PC-9 (cell line): ENCODE measurements around the gene TASOR2. TPM values are rescaled to one million over a fixed set of nuclear protein-coding genes. Genes with fewer than 3 reads are reported as not detected.
A peak's percentile ranks its signal among the peaks of the same experiment; 100 is the strongest.

Source experiments
- BruUV-seq: library from RNA; stranded (reverse); fragments of 400-500 nt; replicated peaks from 2 replicates; lab custom pipeline; 2021; lab: Mats Ljungman, UMichigan
- CTCF ChIA-PET: fragments of 300-600 bp; sonication (Branson Sonifier 250); formaldehyde crosslinking; loops from one replicate; lab custom pipeline; 2022; ENCODE audit warnings: antibody characterized with exemption; lab: Charles Lee
- POLR2A ChIA-PET: fragments of 300-600 bp; sonication (Branson Sonifier 250); formaldehyde crosslinking; loops from one replicate; lab custom pipeline; 2022; ENCODE audit warnings: antibody characterized with exemption; ENCODE audit not compliant: unreplicated experiment; lab: Charles Lee
- DNase-seq, 2 experiments: peaks; one replicate each; pipeline versions ENCODE4 v3.0.0 to v3.0.0-alpha.2; 2015 to 2022; ENCODE audit warnings: mixed read lengths in 1 of 2
- H2AFZ ChIP-seq: fragments of 200-600 bp; sonication (generic); 2 replicates; pipeline ENCODE4 v1.8.1; 2017; ENCODE audit warnings: antibody characterized with exemption
- H3F3A ChIP-seq: fragments of 200-600 bp; sonication (generic); 2 replicates; pipeline ENCODE4 v1.8.1; 2017; ENCODE audit warnings: antibody characterized with exemption, mild to moderate bottlenecking, low read depth; ENCODE audit not compliant: insufficient read depth
- H3K27ac ChIP-seq: fragments of 200-600 bp; sonication (generic); 2 replicates; pipeline ENCODE4 v1.6.1; 2016; ENCODE audit warnings: mixed run types
- H3K27me3 ChIP-seq: fragments of 200-600 bp; sonication (generic); 2 replicates; pipeline ENCODE4 v1.6.1; 2016; ENCODE audit warnings: low read depth, mixed run types; ENCODE audit not compliant: insufficient read depth
- H3K36me3 ChIP-seq: fragments of 200-600 bp; sonication (generic); 2 replicates; pipeline ENCODE4 v1.6.1; 2016; ENCODE audit warnings: low read depth, mixed run types
- H3K4me1 ChIP-seq: fragments of 200-600 bp; sonication (generic); replicated peaks from 2 replicates; pipeline ENCODE4 v1.6.1; 2016; ENCODE audit warnings: mixed run types; ENCODE audit not compliant: insufficient read depth
- H3K4me2 ChIP-seq: fragments of 200-600 bp; sonication (generic); 2 replicates; pipeline ENCODE4 v1.6.1; 2017; ENCODE audit warnings: mixed run types
- H3K4me3 ChIP-seq: fragments of 200-600 bp; sonication (generic); 2 replicates; pipeline ENCODE4 v1.6.1; 2016; ENCODE audit warnings: mixed run types
- H3K79me2 ChIP-seq: fragments of 200-600 bp; sonication (generic); 2 replicates; pipeline ENCODE4 v1.6.1; 2017; ENCODE audit warnings: low read depth, mixed run types
- H3K9me2 ChIP-seq: fragments of 200-600 bp; sonication (generic); 2 replicates; pipeline ENCODE4 v1.8.1; 2017; ENCODE audit warnings: mild to moderate bottlenecking; ENCODE audit not compliant: insufficient read depth
- H3K9me3 ChIP-seq: fragments of 200-600 bp; sonication (generic); 2 replicates; pipeline ENCODE4 v1.8.1; 2016; ENCODE audit warnings: low read depth; ENCODE audit not compliant: insufficient read depth
- H4K20me1 ChIP-seq: fragments of 200-600 bp; sonication (generic); 2 replicates; pipeline ENCODE4 v1.8.1; 2017; ENCODE audit not compliant: insufficient read depth
- EZH2 ChIP-seq: fragments of 200-600 bp; sonication (generic); IDR thresholded peaks from 2 replicates; pipeline ENCODE4 v1.8.0; 2017; ENCODE audit warnings: antibody characterized with exemption, low read depth
- intact Hi-C: fragments of 100-400 bp; cut with micrococcal nuclease; formaldehyde crosslinking; loops from one replicate; pipeline ENCODE4 v1.10.0; 2022; ENCODE audit not compliant: unreplicated experiment
- total RNA-seq: library from RNA; stranded (reverse); gene quantifications from 2 replicates; pipeline ENCODE4 v1.2.3, GENCODE V29; 2021
- TF ChIP-seq, protein P1 (sequence below): fragments of 200-600 bp; sonication (generic); conservative IDR thresholded peaks from 2 replicates; pipeline ENCODE4 v1.6.1; 2017; ENCODE audit warnings: mixed run types, antibody characterized with exemption, mild to moderate bottlenecking, moderate library complexity

Gene TASOR2
- total RNA-seq, 1 experiment from 2014 or later, result 60.7 TPM

DNA sequence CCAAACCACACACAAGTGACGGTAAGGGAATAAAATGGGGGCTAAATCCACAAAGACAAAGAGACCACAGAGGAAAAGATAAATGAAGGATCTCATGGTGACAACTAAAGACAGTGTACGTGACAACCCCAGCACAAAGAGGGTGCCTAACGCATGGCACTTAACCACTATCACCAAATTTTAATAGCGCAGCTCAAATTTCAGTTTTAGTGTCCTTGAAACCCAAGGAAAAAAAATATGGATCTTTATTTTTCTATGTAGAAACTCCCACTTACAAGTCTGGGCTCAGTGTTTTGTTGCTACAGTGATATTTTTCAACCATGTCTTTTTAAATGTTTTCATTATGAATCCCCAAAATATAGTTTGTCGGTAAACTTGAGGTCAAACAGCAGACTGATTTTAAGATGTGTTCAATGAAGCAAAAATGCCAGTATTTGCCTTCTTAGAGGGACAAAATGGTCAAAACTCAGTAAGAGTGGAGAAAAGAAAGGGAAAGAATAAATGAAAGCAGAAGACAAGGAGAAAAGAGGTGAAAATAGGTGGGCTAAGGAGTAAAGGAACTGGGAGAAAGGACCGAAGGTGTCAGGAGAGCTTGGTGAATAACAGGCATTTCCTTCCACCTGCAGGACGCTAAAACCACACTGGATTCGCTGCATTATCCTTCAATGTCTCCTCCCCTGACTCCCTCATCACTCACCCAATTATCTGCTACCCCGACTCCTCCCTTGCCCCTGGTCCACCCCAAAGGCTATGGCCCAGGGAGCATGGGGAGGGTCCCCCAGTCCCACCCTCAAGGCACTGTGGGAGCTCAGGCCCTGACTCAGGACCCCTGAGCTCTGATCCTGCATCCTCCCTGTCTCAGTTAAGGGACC is 21.7 kb upstream of the TASOR2 start:
- H3K4me1 ChIP-seq, result peaks cover 39% of the 10 kb centered on the region
- no peaks in the 10 kb centered on the region for H3K36me3 ChIP-seq
- no TSS peak for BruUV-seq
- no peak for DNase-seq
- no peak overlapping the region for H3K27ac ChIP-seq
- POLR2A ChIA-PET, result no interaction called here
- H2AFZ ChIP-seq, result no peak overlapping the region
- H3F3A ChIP-seq, result peaks cover 16% of the 10 kb centered on the region; the same call in 1 of the 2 replicates
- H3K79me2 ChIP-seq, result peaks cover 53% of the 10 kb centered on the region
- CTCF ChIA-PET, result no interaction called here
- no peaks in the 10 kb centered on the region for H4K20me1 ChIP-seq
- intact Hi-C loops, result no loop called here
- no peak overlapping the region for H3K4me3 ChIP-seq
- H3K4me2 ChIP-seq, result no peak overlapping the region
- no peaks in the 10 kb centered on the region for H3K9me3 ChIP-seq
- H3K27me3 ChIP-seq, result no peaks in the 10 kb centered on the region
- TF ChIP-seq, protein P1, sequence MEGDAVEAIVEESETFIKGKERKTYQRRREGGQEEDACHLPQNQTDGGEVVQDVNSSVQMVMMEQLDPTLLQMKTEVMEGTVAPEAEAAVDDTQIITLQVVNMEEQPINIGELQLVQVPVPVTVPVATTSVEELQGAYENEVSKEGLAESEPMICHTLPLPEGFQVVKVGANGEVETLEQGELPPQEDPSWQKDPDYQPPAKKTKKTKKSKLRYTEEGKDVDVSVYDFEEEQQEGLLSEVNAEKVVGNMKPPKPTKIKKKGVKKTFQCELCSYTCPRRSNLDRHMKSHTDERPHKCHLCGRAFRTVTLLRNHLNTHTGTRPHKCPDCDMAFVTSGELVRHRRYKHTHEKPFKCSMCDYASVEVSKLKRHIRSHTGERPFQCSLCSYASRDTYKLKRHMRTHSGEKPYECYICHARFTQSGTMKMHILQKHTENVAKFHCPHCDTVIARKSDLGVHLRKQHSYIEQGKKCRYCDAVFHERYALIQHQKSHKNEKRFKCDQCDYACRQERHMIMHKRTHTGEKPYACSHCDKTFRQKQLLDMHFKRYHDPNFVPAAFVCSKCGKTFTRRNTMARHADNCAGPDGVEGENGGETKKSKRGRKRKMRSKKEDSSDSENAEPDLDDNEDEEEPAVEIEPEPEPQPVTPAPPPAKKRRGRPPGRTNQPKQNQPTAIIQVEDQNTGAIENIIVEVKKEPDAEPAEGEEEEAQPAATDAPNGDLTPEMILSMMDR, result no peak
- TF ChIP-seq EZH2, result no peak
- no peaks in the 10 kb centered on the region for H3K9me2 ChIP-seq

DNA sequence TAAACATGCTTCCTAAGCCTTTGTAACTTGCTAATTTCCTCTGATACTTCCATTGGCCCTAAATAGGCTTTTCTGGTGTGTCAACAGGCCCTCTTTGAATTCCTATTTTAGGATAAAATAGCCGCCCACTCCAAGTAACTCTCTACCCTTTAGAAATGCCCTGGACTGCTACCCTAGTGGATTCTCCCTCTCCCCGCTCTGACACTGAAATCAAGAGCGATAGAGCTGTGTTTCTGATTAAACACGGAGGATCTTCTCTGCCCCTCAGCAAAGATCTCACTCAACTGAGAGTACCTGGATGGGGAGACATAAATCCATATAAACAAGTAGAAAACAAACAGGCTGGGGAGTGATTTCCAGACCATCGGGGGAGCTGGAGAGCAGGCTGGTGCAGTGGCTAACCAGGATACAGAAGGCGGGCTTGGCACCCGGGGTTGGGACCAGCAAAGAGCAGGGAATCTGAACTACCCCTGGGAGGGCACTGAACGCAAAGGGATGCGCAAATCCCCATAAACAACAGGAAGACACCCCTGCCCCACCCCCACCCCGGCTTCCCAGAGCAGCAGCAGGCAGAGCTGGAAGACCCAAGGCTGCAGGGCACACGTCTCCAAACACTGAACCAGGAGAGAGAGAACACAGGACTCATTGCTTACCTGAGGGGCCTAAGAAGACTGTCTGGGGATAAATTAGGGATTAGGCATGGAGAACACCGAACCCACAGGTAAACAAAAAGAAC is 20.8 kb upstream of the TASOR2 start:
- Histone ChIP-seq H3K9me2 (no peaks in the 10 kb centered on the region), H4K20me1 (no peaks in the 10 kb centered on the region), H3K4me3 (no peak overlapping the region), H3K27ac (no peak overlapping the region), H3K9me3 (no peaks in the 10 kb centered on the region), H3K27me3 (no peaks in the 10 kb centered on the region), H3K4me2 (no peak overlapping the region), H3K4me1 (peaks cover 48% of the 10 kb centered on the region), H3K79me2 (peaks cover 45% of the 10 kb centered on the region), H3K36me3 (no peaks in the 10 kb centered on the region), H3F3A (peaks cover 21% of the 10 kb centered on the region; the same call in 1 of the 2 replicates), H2AFZ (no peak overlapping the region)
- CTCF ChIA-PET, result interaction anchor here (0.6 kb wide), 1 partner anchor 54 kb away, joined by 3 read pairs; no protein-coding TSS in a partner anchor
- no TSS peak for BruUV-seq
- no peak for TF ChIP-seq EZH2
- TF ChIP-seq, protein P1, result no peak
- DNase-seq, result no peak
- POLR2A ChIA-PET, result no interaction called here
- intact Hi-C loops, result no loop called here

DNA sequence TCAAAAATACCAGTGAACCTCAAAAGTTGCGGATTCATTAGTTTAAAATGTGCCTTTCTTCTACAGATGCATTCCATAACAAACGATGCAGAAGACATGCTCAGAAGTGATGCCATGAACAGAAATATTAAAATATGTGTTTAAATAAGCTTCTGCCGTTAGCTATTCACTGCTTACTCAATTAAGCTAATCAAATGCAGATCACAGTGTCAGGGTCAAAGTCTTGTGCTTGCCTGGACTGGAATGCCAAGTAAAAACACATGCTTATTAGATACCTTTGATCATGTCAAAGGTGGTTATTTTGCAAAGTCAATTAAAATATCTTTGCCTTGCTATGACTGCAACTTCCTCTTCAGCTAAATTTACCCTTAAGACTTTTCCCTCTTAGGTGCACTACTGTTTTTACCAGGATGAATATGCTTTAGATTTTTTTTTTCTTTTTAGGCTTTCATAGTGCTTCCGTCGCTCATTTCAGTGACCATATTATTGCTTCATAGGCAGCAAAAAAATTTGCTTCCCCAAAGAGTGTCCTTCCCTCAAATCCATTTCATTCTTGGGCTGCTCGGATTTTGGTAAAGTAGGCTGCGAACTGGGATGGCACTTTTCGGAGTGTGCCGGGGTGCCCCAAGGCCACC is 19.1 kb upstream of the TASOR2 start:
- CTCF ChIA-PET, result no interaction called here

More for the DNA sequence above, 19.1 kb upstream of the TASOR2 start:
- no peak overlapping the region for H3K27ac ChIP-seq
- TF ChIP-seq EZH2, result no peak
- TF ChIP-seq, protein P1, result no peak
- peak overlapping the region; percentile 84 for H2AFZ ChIP-seq
- peaks cover 35% of the 10 kb centered on the region for H3K4me1 ChIP-seq
- no peaks in the 10 kb centered on the region for H3K9me2 ChIP-seq
- peaks cover 36% of the 10 kb centered on the region for H3K79me2 ChIP-seq
- peak overlapping the region; percentile 75 for H3K4me3 ChIP-seq
- BruUV-seq, result no TSS peak
- no peaks in the 10 kb centered on the region for H3K36me3 ChIP-seq
- DNase-seq, result no peak
- intact Hi-C loops, result no loop called here
- peaks cover 12% of the 10 kb centered on the region; the same call in 1 of the 2 replicates for H3F3A ChIP-seq
- no peaks in the 10 kb centered on the region for H3K9me3 ChIP-seq
- no peaks in the 10 kb centered on the region for H4K20me1 ChIP-seq
- POLR2A ChIA-PET, result interaction anchor here (0.6 kb wide), 1 partner anchor 699 kb away, joined by 4 read pairs; no protein-coding TSS in a partner anchor
- no peaks in the 10 kb centered on the region for H3K27me3 ChIP-seq
- peak overlapping the region; percentile 85 for H3K4me2 ChIP-seq
